Astrocyte (in vitro differentiated cells and primary cell): ENCODE data around the gene ABCB8. TPM values are rescaled to one million over a fixed set of nuclear protein-coding genes. Genes with fewer than 3 reads are reported as not detected.

Experiments used
- DNase-seq: peaks from one replicate; pipeline ENCODE4 v3.0.0-alpha.2; 2010; ENCODE audit warnings: low read depth
- FAIRE-seq: peaks from 2 replicates; lab custom pipeline; 2011; peaks lifted over from hg19 to GRCh38; lab: Jason Lieb, UNC
- H2AFZ ChIP-seq: 2 replicates; pipeline ENCODE4 v1.6.0; 2012; ENCODE audit warnings: low read depth, low read length, inconsistent platforms
- H3K27ac ChIP-seq: 2 replicates; pipeline ENCODE4 v1.5.1; 2011; ENCODE audit warnings: low read depth, low read length, inconsistent platforms
- H3K27me3 ChIP-seq: 2 replicates; pipeline ENCODE4 v1.6.0; 2011; ENCODE audit warnings: low read length, inconsistent platforms; ENCODE audit not compliant: insufficient read depth
- H3K36me3 ChIP-seq: 2 replicates; pipeline ENCODE4 v1.5.1; 2011; ENCODE audit warnings: low read length, inconsistent platforms; ENCODE audit not compliant: insufficient read depth
- H3K4me1 ChIP-seq: 2 replicates; pipeline ENCODE4 v1.5.1; 2011; ENCODE audit warnings: low read length, inconsistent platforms; ENCODE audit not compliant: insufficient read depth
- H3K4me2 ChIP-seq: 2 replicates; pipeline ENCODE4 v1.6.0; 2012; ENCODE audit warnings: low read length, inconsistent platforms
- H3K4me3 ChIP-seq: 2 replicates; pipeline ENCODE4 v1.5.1; 2011; ENCODE audit warnings: low read depth, mild to moderate bottlenecking, low read length, inconsistent platforms; ENCODE audit not compliant: insufficient read depth
- H3K79me2 ChIP-seq: 2 replicates; pipeline ENCODE4 v1.6.0; 2012; ENCODE audit warnings: mild to moderate bottlenecking, low read length, inconsistent platforms; ENCODE audit not compliant: insufficient read depth
- H3K9ac ChIP-seq: 2 replicates; pipeline ENCODE4 v1.6.0; 2012; ENCODE audit warnings: mild to moderate bottlenecking, low read length, inconsistent platforms
- H3K9me3 ChIP-seq: 2 replicates; pipeline ENCODE4 v1.5.1; 2012; ENCODE audit warnings: low read depth, mild to moderate bottlenecking, low read length, inconsistent platforms; ENCODE audit not compliant: insufficient read depth
- H4K20me1 ChIP-seq: 2 replicates; pipeline ENCODE4 v1.6.0; 2012; ENCODE audit warnings: low read length, inconsistent platforms; ENCODE audit not compliant: insufficient read depth
- H3K27ac Mint-ChIP-seq: one replicate; pipeline ENCODE4 v1.8.0; 2021; ENCODE audit warnings: mild to moderate bottlenecking, mixed read lengths; ENCODE audit not compliant: unreplicated experiment
- H3K27me3 Mint-ChIP-seq: one replicate; pipeline ENCODE4 v1.8.0; 2021; ENCODE audit warnings: low read depth, mixed read lengths; ENCODE audit not compliant: unreplicated experiment
- H3K36me3 Mint-ChIP-seq: one replicate; pipeline ENCODE4 v1.8.0; 2021; ENCODE audit warnings: low read depth, mixed read lengths; ENCODE audit not compliant: unreplicated experiment
- H3K4me1 Mint-ChIP-seq: one replicate; pipeline ENCODE4 v1.8.0; 2021; ENCODE audit warnings: low read depth, mixed read lengths; ENCODE audit not compliant: unreplicated experiment
- H3K4me3 Mint-ChIP-seq: one replicate; pipeline ENCODE4 v1.8.0; 2021; ENCODE audit warnings: mild to moderate bottlenecking, moderate library complexity, mixed read lengths; ENCODE audit not compliant: unreplicated experiment
- H3K9me3 Mint-ChIP-seq: one replicate; pipeline ENCODE4 v1.8.0; 2021; ENCODE audit warnings: mild to moderate bottlenecking, mixed read lengths; ENCODE audit not compliant: unreplicated experiment
- EZH2 ChIP-seq: IDR thresholded peaks from 2 replicates; pipeline ENCODE4 v1.6.1; 2012; ENCODE audit warnings: mild to moderate bottlenecking, low read length, inconsistent platforms; ENCODE audit not compliant: insufficient read depth
- total RNA-seq: library from RNA; stranded (reverse); gene quantifications from 2 replicates; pipeline ENCODE4 v1.2.1, GENCODE V29; 2021
- TF ChIP-seq, protein P1 (sequence below): IDR thresholded peaks from 2 replicates; pipeline ENCODE4 v1.5.1; 2011; ENCODE audit warnings: low read depth, mild to moderate bottlenecking, inconsistent platforms, low read length, moderate library complexity; ENCODE audit not compliant: insufficient read depth

ABCB8 gene
- total RNA-seq, 1 donor from 2014 or later = 53.3 TPM

DNA sequence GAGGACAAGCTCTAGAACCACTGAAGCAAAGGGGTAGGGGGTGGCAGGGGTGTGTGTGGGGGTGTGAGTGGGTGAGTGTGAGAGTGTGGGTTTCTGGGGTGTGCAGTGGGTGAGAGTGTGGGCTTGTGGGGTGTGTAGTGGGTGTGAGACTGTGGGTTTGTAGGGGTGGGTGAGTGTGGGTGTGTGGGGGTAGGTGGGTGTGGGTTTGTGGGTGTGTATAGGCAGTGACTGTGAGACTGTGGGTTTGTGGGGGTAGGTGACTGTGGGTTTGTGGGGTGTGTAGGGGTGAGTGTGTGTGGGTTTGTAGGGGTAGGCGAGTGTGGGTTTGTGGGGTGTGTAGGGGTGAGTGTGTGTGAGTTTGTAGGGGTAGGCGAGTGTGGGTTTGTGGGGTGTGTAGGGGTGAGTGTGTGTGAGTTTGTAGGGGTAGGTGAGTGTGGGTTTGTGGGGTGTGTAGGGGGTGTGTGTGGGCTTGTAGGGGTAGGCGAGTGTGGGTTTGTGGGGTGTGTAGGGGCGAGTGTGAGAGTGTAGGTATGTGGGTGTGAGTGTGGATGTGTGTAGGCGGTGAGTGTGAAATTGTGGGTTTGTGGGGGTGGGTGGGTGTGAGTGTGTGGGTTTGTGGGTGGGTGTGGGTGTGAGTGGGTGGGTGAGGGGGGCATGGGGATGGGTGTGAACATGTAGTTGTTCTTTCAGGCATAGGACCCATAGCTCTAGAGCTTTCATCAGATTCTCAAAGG, 28.6 kb upstream of the ABCB8 start:
- Histone ChIP-seq H3K4me3 (no peak overlapping the region), H2AFZ (no peak overlapping the region), H3K79me2 (no peaks in the 10 kb centered on the region), H3K9ac (no peak overlapping the region), H4K20me1 (no peaks in the 10 kb centered on the region), H3K9me3 (no peaks in the 10 kb centered on the region), H3K4me2 (no peak overlapping the region), H3K36me3 (no peaks in the 10 kb centered on the region), H3K27me3 (peaks cover 4% of the 10 kb centered on the region), H3K4me1 (no peaks in the 10 kb centered on the region), H3K27ac (no peak overlapping the region)
- peaks cover 20% of the 10 kb centered on the region for H3K27me3 Mint-ChIP-seq
- no peak for DNase-seq
- no peaks in the 10 kb centered on the region for H3K9me3 Mint-ChIP-seq
- H3K4me3 Mint-ChIP-seq = no peak overlapping the region
- no peaks in the 10 kb centered on the region for H3K36me3 Mint-ChIP-seq
- H3K27ac Mint-ChIP-seq = no peak overlapping the region
- FAIRE-seq = no peak
- TF ChIP-seq, protein P1, sequence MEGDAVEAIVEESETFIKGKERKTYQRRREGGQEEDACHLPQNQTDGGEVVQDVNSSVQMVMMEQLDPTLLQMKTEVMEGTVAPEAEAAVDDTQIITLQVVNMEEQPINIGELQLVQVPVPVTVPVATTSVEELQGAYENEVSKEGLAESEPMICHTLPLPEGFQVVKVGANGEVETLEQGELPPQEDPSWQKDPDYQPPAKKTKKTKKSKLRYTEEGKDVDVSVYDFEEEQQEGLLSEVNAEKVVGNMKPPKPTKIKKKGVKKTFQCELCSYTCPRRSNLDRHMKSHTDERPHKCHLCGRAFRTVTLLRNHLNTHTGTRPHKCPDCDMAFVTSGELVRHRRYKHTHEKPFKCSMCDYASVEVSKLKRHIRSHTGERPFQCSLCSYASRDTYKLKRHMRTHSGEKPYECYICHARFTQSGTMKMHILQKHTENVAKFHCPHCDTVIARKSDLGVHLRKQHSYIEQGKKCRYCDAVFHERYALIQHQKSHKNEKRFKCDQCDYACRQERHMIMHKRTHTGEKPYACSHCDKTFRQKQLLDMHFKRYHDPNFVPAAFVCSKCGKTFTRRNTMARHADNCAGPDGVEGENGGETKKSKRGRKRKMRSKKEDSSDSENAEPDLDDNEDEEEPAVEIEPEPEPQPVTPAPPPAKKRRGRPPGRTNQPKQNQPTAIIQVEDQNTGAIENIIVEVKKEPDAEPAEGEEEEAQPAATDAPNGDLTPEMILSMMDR = no peak
- TF ChIP-seq EZH2 = no peak
- H3K4me1 Mint-ChIP-seq = no peaks in the 10 kb centered on the region

DNA sequence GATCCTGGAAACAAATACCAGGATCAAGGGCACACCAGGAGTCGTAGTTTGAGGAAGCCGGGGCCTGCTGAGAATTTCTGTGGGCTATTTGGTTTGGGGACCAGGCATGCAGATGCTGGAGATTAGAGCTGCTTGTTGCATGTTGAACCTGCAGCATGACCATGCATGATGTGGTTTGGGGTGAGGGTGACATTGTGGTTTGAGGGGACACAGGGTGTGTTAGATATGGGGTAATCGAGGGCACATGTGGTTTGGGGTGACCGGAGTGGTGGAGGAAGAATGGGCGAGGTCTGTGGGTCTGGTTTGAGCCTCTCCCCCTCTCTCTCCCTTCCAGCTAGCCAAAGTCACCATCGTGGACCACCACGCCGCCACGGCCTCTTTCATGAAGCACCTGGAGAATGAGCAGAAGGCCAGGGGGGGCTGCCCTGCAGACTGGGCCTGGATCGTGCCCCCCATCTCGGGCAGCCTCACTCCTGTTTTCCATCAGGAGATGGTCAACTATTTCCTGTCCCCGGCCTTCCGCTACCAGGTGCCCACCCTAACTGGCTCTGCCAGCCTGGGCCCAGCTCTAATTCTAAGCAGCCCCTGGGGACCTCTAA, 27.3 kb upstream of the ABCB8 start:
- H3K4me2 ChIP-seq = no peak overlapping the region
- Mint-ChIP-seq H3K27me3 (peaks cover 30% of the 10 kb centered on the region), H3K27ac (no peak overlapping the region), H3K9me3 (no peaks in the 10 kb centered on the region), H3K4me3 (no peak overlapping the region), H3K36me3 (no peaks in the 10 kb centered on the region), H3K4me1 (no peaks in the 10 kb centered on the region)
- no peaks in the 10 kb centered on the region for H3K79me2 ChIP-seq
- H3K4me3 ChIP-seq = no peak overlapping the region
- no peaks in the 10 kb centered on the region for H3K4me1 ChIP-seq
- TF ChIP-seq, protein P1 = no peak
- no peak for TF ChIP-seq EZH2
- H3K27ac ChIP-seq = no peak overlapping the region
- FAIRE-seq (no peak), DNase-seq (no peak)
- no peaks in the 10 kb centered on the region for H4K20me1 ChIP-seq
- H3K27me3 ChIP-seq = peaks cover 4% of the 10 kb centered on the region
- no peak overlapping the region for H3K9ac ChIP-seq
- no peak overlapping the region for H2AFZ ChIP-seq
- H3K9me3 ChIP-seq = no peaks in the 10 kb centered on the region
- no peaks in the 10 kb centered on the region for H3K36me3 ChIP-seq

DNA sequence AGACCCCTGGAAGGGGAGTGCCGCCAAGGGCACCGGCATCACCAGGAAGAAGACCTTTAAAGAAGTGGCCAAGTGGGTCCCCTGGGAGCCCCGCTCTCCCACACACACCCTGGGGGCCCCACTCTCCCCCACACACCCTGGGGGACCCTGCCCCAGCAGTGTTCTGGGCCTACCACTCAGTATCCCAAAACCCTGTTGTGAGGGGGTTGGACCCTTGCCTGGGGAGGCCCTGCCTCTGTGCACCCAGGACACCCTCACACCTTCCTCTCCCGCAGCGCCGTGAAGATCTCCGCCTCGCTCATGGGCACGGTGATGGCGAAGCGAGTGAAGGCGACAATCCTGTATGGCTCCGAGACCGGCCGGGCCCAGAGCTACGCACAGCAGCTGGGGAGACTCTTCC, 26.7 kb upstream of the ABCB8 start:
- Mint-ChIP-seq H3K4me3 (no peak overlapping the region), H3K9me3 (no peaks in the 10 kb centered on the region), H3K27ac (no peak overlapping the region), H3K27me3 (peaks cover 33% of the 10 kb centered on the region), H3K36me3 (no peaks in the 10 kb centered on the region), H3K4me1 (no peaks in the 10 kb centered on the region)
- no peak for TF ChIP-seq EZH2
- TF ChIP-seq, protein P1 = no peak
- no peaks in the 10 kb centered on the region for H3K36me3 ChIP-seq
- no peaks in the 10 kb centered on the region for H3K4me1 ChIP-seq
- no peak overlapping the region for H3K4me2 ChIP-seq
- H3K9ac ChIP-seq = no peak overlapping the region
- peaks cover 4% of the 10 kb centered on the region for H3K27me3 ChIP-seq
- DNase-seq (no peak), FAIRE-seq (no peak)
- H3K9me3 ChIP-seq = no peaks in the 10 kb centered on the region
- H3K79me2 ChIP-seq = no peaks in the 10 kb centered on the region
- H3K4me3 ChIP-seq = no peak overlapping the region
- no peaks in the 10 kb centered on the region for H4K20me1 ChIP-seq
- no peak overlapping the region for H3K27ac ChIP-seq
- H2AFZ ChIP-seq = no peak overlapping the region
